ENCODE measurements around the gene RRAS2.

RRAS2 gene

DNA sequence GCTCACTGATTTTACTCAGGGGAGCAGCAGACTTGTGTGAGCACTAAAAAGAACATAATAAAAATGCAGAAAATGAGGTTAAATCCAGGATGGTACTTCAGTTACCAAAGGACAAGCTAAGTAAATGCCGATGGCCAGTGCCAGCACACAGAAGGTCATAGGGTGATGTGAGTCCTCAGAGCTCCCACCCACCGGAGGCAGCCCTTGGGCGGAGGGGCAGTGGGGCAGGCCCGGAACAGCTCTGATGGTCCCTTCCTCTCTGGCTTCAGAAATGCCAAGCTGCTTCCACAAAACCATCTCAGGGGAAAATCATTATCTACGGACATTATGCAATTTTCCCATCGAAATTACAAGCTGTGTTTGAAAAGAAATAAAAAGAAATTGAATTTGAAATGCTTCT lies 124.5 kb downstream of the RRAS2 start:
- DNase-seq (ENCODE audit: low read depth) = no peak
- no peak overlapping the region for H3K4me3 ChIP-seq (ENCODE audit: low read depth, low read length)
- TF ChIP-seq, protein P1, sequence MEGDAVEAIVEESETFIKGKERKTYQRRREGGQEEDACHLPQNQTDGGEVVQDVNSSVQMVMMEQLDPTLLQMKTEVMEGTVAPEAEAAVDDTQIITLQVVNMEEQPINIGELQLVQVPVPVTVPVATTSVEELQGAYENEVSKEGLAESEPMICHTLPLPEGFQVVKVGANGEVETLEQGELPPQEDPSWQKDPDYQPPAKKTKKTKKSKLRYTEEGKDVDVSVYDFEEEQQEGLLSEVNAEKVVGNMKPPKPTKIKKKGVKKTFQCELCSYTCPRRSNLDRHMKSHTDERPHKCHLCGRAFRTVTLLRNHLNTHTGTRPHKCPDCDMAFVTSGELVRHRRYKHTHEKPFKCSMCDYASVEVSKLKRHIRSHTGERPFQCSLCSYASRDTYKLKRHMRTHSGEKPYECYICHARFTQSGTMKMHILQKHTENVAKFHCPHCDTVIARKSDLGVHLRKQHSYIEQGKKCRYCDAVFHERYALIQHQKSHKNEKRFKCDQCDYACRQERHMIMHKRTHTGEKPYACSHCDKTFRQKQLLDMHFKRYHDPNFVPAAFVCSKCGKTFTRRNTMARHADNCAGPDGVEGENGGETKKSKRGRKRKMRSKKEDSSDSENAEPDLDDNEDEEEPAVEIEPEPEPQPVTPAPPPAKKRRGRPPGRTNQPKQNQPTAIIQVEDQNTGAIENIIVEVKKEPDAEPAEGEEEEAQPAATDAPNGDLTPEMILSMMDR (IDR thresholded peaks at IDR 0.05; ENCODE audit: control insufficient read depth, extremely low read depth, insufficient read depth) = no peak

DNA sequence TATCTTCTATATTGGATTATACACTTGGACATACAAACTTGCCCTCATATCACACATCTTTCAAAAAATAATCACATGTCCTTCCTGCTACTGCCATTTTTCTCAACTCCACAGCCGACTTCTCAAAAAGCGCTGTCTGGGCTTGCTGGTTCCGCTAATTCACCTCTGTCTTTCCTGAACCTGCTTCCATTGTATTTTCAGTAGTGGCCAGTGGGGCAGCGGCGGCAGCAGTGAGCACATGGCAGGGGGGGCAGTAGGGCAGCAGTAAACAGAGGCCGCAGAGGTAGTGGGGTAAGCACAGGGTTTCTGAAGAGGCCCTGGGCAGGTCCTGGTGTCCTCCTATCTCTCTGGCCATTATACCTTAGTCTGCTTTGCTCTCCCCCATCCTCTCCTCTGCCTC lies 126.3 kb downstream of the RRAS2 start:
- H3K4me3 ChIP-seq (ENCODE audit: low read depth, low read length) = no peak overlapping the region
- TF ChIP-seq, protein P1 (IDR thresholded peaks at IDR 0.05; ENCODE audit: control insufficient read depth, extremely low read depth, insufficient read depth) = peak; percentile 58
- DNase-seq (ENCODE audit: low read depth) = no peak

DNA sequence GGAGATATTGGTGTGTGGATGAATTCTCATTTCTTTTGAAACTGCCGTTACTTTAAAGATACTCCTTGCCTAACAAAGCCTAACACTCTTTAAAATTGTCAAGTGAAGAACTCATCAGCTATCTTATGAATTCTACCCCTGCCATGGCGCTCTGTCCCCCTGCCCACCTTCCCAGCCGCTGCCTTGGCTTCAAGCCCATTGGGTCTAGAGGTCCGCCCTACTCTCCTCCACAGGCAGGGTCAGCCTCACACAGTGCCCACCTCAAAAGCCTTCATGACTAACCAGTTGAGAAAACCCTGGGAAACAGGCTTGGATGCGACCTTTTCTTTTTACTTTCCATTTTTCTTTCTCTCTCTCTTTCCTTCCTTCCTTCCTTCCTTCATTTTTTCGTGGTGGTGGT lies 128.6 kb downstream of the RRAS2 start:
- H3K4me3 ChIP-seq (ENCODE audit: low read depth, low read length) = no peak overlapping the region
- TF ChIP-seq, protein P1 (IDR thresholded peaks at IDR 0.05; ENCODE audit: control insufficient read depth, extremely low read depth, insufficient read depth) = no peak
- DNase-seq (ENCODE audit: low read depth) = no peak

DNA sequence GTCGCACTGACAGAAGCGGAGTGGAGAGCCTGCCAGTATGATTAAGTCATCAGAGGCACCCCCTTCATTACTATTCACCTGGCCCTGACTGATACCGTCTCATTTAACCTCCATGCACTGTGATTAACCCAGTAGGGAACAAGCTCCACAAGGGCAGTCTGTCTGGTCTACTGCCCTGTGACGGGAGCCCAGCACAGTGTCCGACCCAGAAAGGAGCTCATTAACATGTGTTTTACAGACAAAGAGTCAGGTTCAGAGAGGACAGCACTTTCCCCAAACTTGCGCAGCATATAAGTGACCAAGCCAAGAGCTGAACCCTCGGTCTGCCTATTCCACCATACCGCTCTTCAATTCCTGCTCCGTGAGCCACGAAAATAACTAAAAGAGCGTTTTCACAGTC lies 129.5 kb downstream of the RRAS2 start:
- TF ChIP-seq, protein P1 (IDR thresholded peaks at IDR 0.05; ENCODE audit: control insufficient read depth, extremely low read depth, insufficient read depth) = no peak
- no peak for DNase-seq (ENCODE audit: low read depth)
- H3K4me3 ChIP-seq (ENCODE audit: low read depth, low read length) = no peak overlapping the region

DNA sequence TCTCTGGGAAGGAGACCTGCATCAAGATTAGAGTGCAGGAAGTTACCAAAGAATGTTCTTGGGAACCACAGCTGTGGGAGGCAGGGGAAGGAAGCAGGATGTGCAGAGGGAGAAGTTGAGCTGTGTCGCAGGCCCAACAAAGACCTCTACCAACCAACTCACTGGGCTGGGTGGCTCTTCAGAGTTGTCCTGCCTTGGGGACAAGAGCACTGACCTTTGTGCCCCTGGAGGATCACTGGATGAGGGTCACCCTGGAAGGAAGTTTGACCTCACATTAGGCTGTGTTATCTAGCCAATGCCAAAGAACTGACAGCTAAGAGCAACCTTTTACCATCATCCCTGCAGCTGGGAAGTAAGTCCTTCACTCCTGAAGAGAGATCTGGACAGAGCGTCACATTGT lies 130.6 kb downstream of the RRAS2 start:
- no peak for DNase-seq (ENCODE audit: low read depth)
- TF ChIP-seq, protein P1 (IDR thresholded peaks at IDR 0.05; ENCODE audit: control insufficient read depth, extremely low read depth, insufficient read depth) = no peak

More for the DNA sequence above, 130.6 kb downstream of the RRAS2 start:
- no peak overlapping the region for H3K4me3 ChIP-seq (ENCODE audit: low read depth, low read length)

Data from LNCaP clone FGC (cell line).